ENCODE data around the gene CNP.
"Not testable (repeated sequence)": the region's sequence is repeated elsewhere in the genome, so short reads cannot be mapped to it uniquely, and the experiment has no call there.

Gene CNP

GRCh38 chr17:42000413-42001133, 34.0 kb downstream of the CNP start:
- FAIRE-seq (no peak), DNase-seq (ENCODE audit: insufficient read length, low spot score) (no peak)
- no peak for TF ChIP-seq POU2F2 (IDR thresholded peaks at IDR 0.05; ENCODE audit: low read depth, low read length)
- TF ChIP-seq POLR2A (IDR thresholded peaks at IDR 0.05; ENCODE audit: low read depth, low read length), result no peak
- TF ChIP-seq TAF1 (IDR thresholded peaks at IDR 0.05; ENCODE audit: low read depth, low read length), result no peak
- no peak for TF ChIP-seq SPI1 (IDR thresholded peaks at IDR 0.05; ENCODE audit: low read depth, low read length)
- TF ChIP-seq PAX5 (IDR thresholded peaks at IDR 0.05; ENCODE audit: insufficient read depth, low read length, severe bottlenecking), result no peak
- TF ChIP-seq POLR2AphosphoS5 (IDR thresholded peaks at IDR 0.05; ENCODE audit: low read depth, low read length), result no peak

DNA sequence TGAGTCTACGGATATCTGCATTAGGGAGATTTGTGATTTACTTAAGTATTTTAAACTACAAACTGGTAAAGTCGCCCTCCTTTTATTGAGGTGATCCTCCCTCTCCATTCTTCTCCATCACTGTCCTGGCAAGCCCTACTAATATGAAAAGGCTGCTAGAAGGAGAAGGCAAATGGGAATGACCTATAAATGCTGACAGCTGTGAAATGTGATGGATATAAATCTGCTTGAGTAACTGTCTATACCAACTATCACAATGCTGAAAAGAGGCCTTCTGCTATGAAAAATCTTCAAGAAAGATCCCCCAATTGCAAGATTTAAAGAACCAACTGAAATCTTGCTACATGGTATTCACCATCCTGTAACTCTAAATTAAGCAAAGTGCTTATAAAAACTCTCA, 35.1 kb downstream of the CNP start:
- TF ChIP-seq POLR2AphosphoS5 (IDR thresholded peaks at IDR 0.05; ENCODE audit: low read depth, low read length), result no peak
- FAIRE-seq, result no peak
- DNase-seq (ENCODE audit: insufficient read length, low spot score), result no peak

DNA sequence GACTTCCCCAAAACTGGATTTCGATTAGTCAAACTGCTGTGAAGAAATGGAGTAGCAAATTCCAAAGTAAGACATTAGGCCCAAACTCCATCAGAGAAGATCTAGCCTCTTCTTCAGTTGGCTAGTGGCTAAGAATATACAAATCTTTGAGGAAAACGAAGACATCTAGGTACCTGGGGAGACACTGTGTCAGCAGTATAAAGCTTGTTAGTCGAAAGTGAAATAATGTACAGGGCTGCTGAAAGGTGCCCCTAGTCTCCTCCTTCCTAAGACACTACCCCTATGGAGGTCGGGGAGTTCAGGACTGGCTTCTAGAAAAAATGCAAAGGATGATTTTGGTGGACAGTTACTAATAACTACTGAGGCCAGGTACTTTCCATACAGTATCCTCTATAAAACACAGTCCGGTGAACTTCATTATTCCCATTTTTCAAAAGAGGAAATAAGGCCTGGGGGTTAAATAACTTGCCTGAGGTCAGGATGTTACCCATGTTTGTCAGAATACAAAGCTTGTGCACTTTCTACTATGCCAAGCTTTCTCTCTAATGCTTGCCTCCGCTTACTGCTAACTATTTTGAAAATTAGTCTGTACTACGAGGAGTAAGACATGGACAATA, 35.7 kb downstream of the CNP start:
- no peak for DNase-seq (ENCODE audit: insufficient read length, low spot score)
- TF ChIP-seq POU2F2 (IDR thresholded peaks at IDR 0.05; ENCODE audit: low read depth, low read length) (no peak), POLR2A (IDR thresholded peaks at IDR 0.05; ENCODE audit: low read depth, low read length) (no peak), TAF1 (IDR thresholded peaks at IDR 0.05; ENCODE audit: low read depth, low read length) (no peak), PAX5 (IDR thresholded peaks at IDR 0.05; ENCODE audit: insufficient read depth, low read length, severe bottlenecking) (no peak), POLR2AphosphoS5 (IDR thresholded peaks at IDR 0.05; ENCODE audit: low read depth, low read length) (no peak), SPI1 (IDR thresholded peaks at IDR 0.05; ENCODE audit: low read depth, low read length) (no peak)
- FAIRE-seq, result no peak

DNA sequence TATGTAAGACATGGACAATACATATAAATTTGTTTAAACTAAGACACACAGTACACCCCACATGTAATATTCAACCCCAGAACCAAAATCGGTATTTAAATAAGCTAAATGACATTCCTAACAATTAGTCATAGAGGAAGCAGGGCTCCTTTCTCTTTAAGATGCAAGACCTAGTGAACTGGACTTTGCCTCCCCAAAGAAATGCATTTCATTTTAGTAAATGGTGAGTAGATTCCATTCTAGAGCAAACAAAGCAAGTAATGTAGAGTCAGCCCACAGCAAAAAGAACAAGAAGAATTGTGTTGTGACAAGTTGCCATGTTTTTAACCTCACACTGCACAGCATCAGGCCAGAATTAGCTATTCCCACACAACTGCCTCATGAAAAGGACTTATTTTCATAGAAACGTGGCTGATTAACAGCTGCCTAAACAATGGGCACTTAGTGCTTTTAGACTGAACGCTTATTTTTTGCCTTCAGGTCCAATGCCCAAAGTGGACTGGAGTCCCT, 36.3 kb downstream of the CNP start:
- FAIRE-seq, result no peak
- no peak for TF ChIP-seq SPI1 (IDR thresholded peaks at IDR 0.05; ENCODE audit: low read depth, low read length)
- TF ChIP-seq POLR2A (IDR thresholded peaks at IDR 0.05; ENCODE audit: low read depth, low read length), result no peak
- TF ChIP-seq PAX5 (IDR thresholded peaks at IDR 0.05; ENCODE audit: insufficient read depth, low read length, severe bottlenecking), result no peak
- no peak for TF ChIP-seq POLR2AphosphoS5 (IDR thresholded peaks at IDR 0.05; ENCODE audit: low read depth, low read length)
- TF ChIP-seq TAF1 (IDR thresholded peaks at IDR 0.05; ENCODE audit: low read depth, low read length), result no peak
- TF ChIP-seq POU2F2 (IDR thresholded peaks at IDR 0.05; ENCODE audit: low read depth, low read length), result no peak

GRCh38 chr17:42005166-42005565, 38.6 kb downstream of the CNP start:
- TF ChIP-seq TAF1 (IDR thresholded peaks at IDR 0.05; ENCODE audit: low read depth, low read length) (no peak), SPI1 (IDR thresholded peaks at IDR 0.05; ENCODE audit: low read depth, low read length) (no peak), POLR2AphosphoS5 (IDR thresholded peaks at IDR 0.05; ENCODE audit: low read depth, low read length) (no peak), PAX5 (IDR thresholded peaks at IDR 0.05; ENCODE audit: insufficient read depth, low read length, severe bottlenecking) (no peak), POU2F2 (IDR thresholded peaks at IDR 0.05; ENCODE audit: low read depth, low read length) (no peak), POLR2A (IDR thresholded peaks at IDR 0.05; ENCODE audit: low read depth, low read length) (no peak)
- DNase-seq (ENCODE audit: insufficient read length, low spot score) (no peak), FAIRE-seq (no peak)

More for the DNA sequence above, 36.3 kb downstream of the CNP start:
- no peak for DNase-seq (ENCODE audit: insufficient read length, low spot score)

GRCh38 chr17:42009170-42009569, 42.6 kb downstream of the CNP start:
- no peak for FAIRE-seq
- TF ChIP-seq TAF1 (IDR thresholded peaks at IDR 0.05; ENCODE audit: low read depth, low read length), result no peak
- TF ChIP-seq POLR2AphosphoS5 (IDR thresholded peaks at IDR 0.05; ENCODE audit: low read depth, low read length), result no peak
- TF ChIP-seq PAX5 (IDR thresholded peaks at IDR 0.05; ENCODE audit: insufficient read depth, low read length, severe bottlenecking), result no peak
- TF ChIP-seq POLR2A (IDR thresholded peaks at IDR 0.05; ENCODE audit: low read depth, low read length), result no peak
- TF ChIP-seq POU2F2 (IDR thresholded peaks at IDR 0.05; ENCODE audit: low read depth, low read length), result no peak
- no peak for TF ChIP-seq SPI1 (IDR thresholded peaks at IDR 0.05; ENCODE audit: low read depth, low read length)
- no peak for DNase-seq (ENCODE audit: insufficient read length, low spot score)

DNA sequence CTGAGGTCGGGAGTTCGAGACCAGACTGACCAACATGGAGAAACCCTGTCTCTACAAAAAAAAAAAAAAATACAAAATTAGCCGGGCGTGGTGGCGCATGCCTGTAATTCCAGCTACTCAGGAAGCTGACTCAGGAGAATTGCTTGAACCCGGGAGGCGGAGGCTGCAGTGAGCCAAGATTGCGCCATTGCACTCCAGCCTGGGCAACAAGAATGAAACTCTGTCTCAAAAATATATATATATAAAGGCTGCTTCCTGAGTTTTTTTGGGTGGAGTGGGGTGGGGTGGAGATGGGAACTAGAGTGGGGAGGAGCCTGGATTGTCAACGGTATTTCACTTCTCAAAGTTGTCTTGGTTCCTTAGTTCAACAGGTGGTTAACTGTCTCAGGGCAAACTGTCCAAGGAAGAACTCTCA, 43.7 kb downstream of the CNP start:
- FAIRE-seq; DNase-seq (ENCODE audit: insufficient read length, low spot score): not testable (repeated sequence)

DNA sequence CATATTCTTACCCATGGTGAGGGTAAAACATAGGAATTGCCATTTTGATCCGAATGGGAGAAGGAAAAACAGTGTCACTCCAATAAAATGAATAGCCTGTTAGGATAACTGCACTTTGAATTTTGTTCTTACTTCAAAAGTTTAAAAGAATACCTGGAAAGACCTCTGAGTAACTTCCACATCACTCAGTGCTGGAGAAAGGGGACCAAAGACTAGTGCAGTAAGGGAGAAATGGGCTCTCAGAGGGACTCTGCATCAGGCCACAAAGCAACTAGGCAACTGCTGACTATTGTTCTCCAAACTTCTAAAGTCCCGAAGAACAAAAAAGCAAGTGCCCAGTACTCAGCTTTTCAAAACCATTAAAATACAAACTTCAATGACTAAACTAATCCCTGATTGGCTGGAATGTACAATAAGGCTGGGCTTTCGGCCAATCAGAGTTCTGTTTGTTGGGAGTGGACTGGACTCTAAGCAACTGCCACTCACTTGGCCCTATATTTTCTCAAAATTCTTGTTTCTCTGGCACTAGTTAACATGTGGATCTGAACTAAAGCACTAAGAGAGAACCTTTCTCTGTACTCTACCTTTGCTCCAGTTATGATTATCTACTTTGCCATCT, 44.4 kb downstream of the CNP start:
- DNase-seq (ENCODE audit: insufficient read length, low spot score), result no peak

DNA sequence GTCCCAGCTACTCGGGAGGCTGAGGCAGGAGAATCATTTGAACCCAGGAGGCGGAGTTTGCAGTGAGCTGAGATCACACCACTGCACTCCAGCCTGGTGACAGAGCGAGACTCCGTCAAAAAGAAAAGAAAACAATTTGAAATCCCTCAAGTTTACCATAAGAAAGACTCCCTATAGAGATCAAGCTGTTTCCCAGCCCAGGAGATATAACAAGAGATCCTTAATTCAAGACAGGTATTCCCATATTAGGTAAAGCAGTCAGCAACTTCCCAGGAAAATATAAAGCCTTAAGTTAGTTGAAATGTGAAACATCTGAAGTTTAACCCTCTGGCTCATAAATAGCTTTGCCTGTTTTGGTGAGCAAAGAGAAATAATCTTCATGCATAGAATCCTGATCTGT, 45.8 kb downstream of the CNP start:
- FAIRE-seq; DNase-seq (ENCODE audit: insufficient read length, low spot score): not testable (repeated sequence)

More for the DNA sequence above, 44.4 kb downstream of the CNP start:
- FAIRE-seq, result no peak
- TF ChIP-seq TAF1 (IDR thresholded peaks at IDR 0.05; ENCODE audit: low read depth, low read length) (no peak), POLR2A (IDR thresholded peaks at IDR 0.05; ENCODE audit: low read depth, low read length) (no peak), POLR2AphosphoS5 (IDR thresholded peaks at IDR 0.05; ENCODE audit: low read depth, low read length) (no peak), SPI1 (IDR thresholded peaks at IDR 0.05; ENCODE audit: low read depth, low read length) (no peak), PAX5 (IDR thresholded peaks at IDR 0.05; ENCODE audit: insufficient read depth, low read length, severe bottlenecking) (no peak), POU2F2 (IDR thresholded peaks at IDR 0.05; ENCODE audit: low read depth, low read length) (no peak)

- DNase-seq (ENCODE audit: insufficient read length, low spot score); FAIRE-seq: not testable (repeated sequence)
Observed at GRCh38 chr17:42013740-42014139, 47.1 kb downstream of the CNP start.
